Panc1 (cell line): ENCODE measurements around the gene ALDH1A3. TPM values are rescaled to one million over a fixed set of nuclear protein-coding genes. Genes with fewer than 3 reads are reported as not detected.

Experiments used
- ATAC-seq: fragments of 200-7000 bp; cut with Tn5 transposase; 2 replicates; pipeline ENCODE4 v1.9.1; 2020; ENCODE audit warnings: mild to moderate bottlenecking, moderate library complexity
- BruUV-seq: library from RNA; stranded (reverse); fragments of 400-500 nt; replicated peaks from 2 replicates; lab custom pipeline; 2021; lab: Mats Ljungman, UMichigan
- CTCF ChIA-PET: fragments of 300-600 bp; sonication (Branson Sonifier 250); formaldehyde crosslinking; loops from one replicate; lab custom pipeline; 2022; ENCODE audit warnings: antibody characterized with exemption; lab: Charles Lee
- POLR2A ChIA-PET: fragments of 300-600 bp; sonication (Branson Sonifier 250); formaldehyde crosslinking; loops from one replicate; lab custom pipeline; 2022; ENCODE audit warnings: antibody characterized with exemption; lab: Charles Lee
- DNase-seq: peaks from one replicate; pipeline ENCODE4 v3.0.0-alpha.2; 2010; ENCODE audit warnings: low read depth, low spot score
- H3K27ac ChIP-seq: 2 replicates; pipeline ENCODE4 v1.5.1; 2011; ENCODE audit warnings: mild to moderate bottlenecking, low read length, inconsistent platforms
- H3K27me3 ChIP-seq: fragments of 200-500 bp; sonication (Bioruptor generic); 2 replicates; pipeline ENCODE4 v1.6.0; 2014; ENCODE audit warnings: low read length, inconsistent platforms; ENCODE audit not compliant: control insufficient read depth, insufficient read depth
- H3K36me3 ChIP-seq: fragments of 200-500 bp; sonication (Bioruptor generic); 2 replicates; pipeline ENCODE4 v1.5.1; 2014; ENCODE audit warnings: inconsistent platforms, mild to moderate bottlenecking, low read length, moderate library complexity; ENCODE audit not compliant: control insufficient read depth, insufficient read depth
- H3K4me1 ChIP-seq: 2 replicates; pipeline ENCODE4 v1.5.1; 2011; ENCODE audit warnings: inconsistent platforms, mild to moderate bottlenecking, low read length, moderate library complexity; ENCODE audit not compliant: control insufficient read depth, insufficient read depth
- H3K4me3 ChIP-seq, 2 experiments: 2 replicates each; pipeline ENCODE4 v1.5.1; 2011 to 2012; ENCODE audit warnings: low read depth in 2 of 2, low read length in 2 of 2, mild to moderate bottlenecking in 2 of 2, inconsistent platforms in 1 of 2, moderate library complexity in 1 of 2
- H3K9me3 ChIP-seq: fragments of 200-500 bp; sonication (Bioruptor generic); 2 replicates; pipeline ENCODE4 v1.5.1; 2014; ENCODE audit warnings: low read depth, mild to moderate bottlenecking, inconsistent platforms, low read length, moderate library complexity; ENCODE audit not compliant: control insufficient read depth, insufficient read depth
- CTCF ChIP-seq: fragments of 450-650 bp; IDR thresholded peaks from 2 replicates; pipeline ENCODE4 v1.5.1; 2017; ENCODE audit warnings: mild to moderate bottlenecking
- POLR2AphosphoS5 ChIP-seq: IDR thresholded peaks from 2 replicates; pipeline ENCODE4 v1.6.1; 2012; ENCODE audit warnings: mild to moderate bottlenecking, low read depth, low read length, moderate library complexity
- REST ChIP-seq, 2 experiments: IDR thresholded peaks; 2 replicates each; pipeline ENCODE4 v1.6.1; 2011 to 2012; ENCODE audit warnings: low read depth in 2 of 2, control low read depth in 1 of 2, low read length in 1 of 2, mild to moderate bottlenecking in 1 of 2, moderate library complexity in 1 of 2; ENCODE audit not compliant: insufficient read depth in 1 of 2
- SIN3A ChIP-seq: IDR thresholded peaks from 2 replicates; pipeline ENCODE4 v1.6.1; 2012; ENCODE audit warnings: low read depth, mild to moderate bottlenecking, low read length, moderate library complexity, borderline replicate concordance; ENCODE audit not compliant: insufficient read depth
- TCF7L2 ChIP-seq: IDR thresholded peaks from 2 replicates; pipeline ENCODE4 v1.6.1; 2011; ENCODE audit warnings: mild to moderate bottlenecking, low read depth, low read length, inconsistent platforms
- in situ Hi-C: cut with HindIII; loops from 2 replicates; pipeline ENCODE4 v1.10.0; 2016; ENCODE audit warnings: low sequenced_read_pairs, low pct_unique_long_range_greater_than_20kb
- intact Hi-C: fragments of 100-400 bp; cut with micrococcal nuclease; formaldehyde crosslinking; loops from one replicate; pipeline ENCODE4 v1.10.0; 2022; ENCODE audit not compliant: unreplicated experiment
- total RNA-seq: library from RNA; stranded (reverse); gene quantifications from one replicate; pipeline ENCODE4 v1.2.1, GENCODE V29; 2021; ENCODE audit not compliant: unreplicated experiment

ALDH1A3 gene
- total RNA-seq, 1 experiment from 2014 or later: 143 TPM

GRCh38 chr15:100944986-100945385 is 65.4 kb downstream of the ALDH1A3 start:
- in situ Hi-C loops: no loop called here
- no peaks in the 10 kb centered on the region for H3K36me3 ChIP-seq
- peaks cover 53% of the 10 kb centered on the region for H3K4me1 ChIP-seq
- ChIA-PET CTCF (interaction anchor here (0.6 to 3.0 kb wide), 3 partner anchors 11 to 63 kb away, joined by 3 to 15 read pairs (median 3); no protein-coding TSS in a partner anchor), POLR2A (no interaction called here)
- H3K4me3 ChIP-seq: no peak overlapping the region
- TF ChIP-seq CTCF: no peak
- TF ChIP-seq POLR2AphosphoS5: no peak
- no peak for TF ChIP-seq SIN3A
- TF ChIP-seq REST (IDR thresholded peaks at IDR 0.05; ENCODE audit: insufficient read depth in 1 of 2, low read depth in 2 of 2, low read length in 1 of 2): no peak
- TF ChIP-seq TCF7L2: no peak
- no TSS peak for BruUV-seq
- no peaks in the 10 kb centered on the region for H3K27me3 ChIP-seq
- DNase-seq (no peak), ATAC-seq (no peak)
- no peaks in the 10 kb centered on the region for H3K9me3 ChIP-seq
- intact Hi-C loops: no loop called here
- H3K27ac ChIP-seq: peak overlapping the region; percentile 86

DNA sequence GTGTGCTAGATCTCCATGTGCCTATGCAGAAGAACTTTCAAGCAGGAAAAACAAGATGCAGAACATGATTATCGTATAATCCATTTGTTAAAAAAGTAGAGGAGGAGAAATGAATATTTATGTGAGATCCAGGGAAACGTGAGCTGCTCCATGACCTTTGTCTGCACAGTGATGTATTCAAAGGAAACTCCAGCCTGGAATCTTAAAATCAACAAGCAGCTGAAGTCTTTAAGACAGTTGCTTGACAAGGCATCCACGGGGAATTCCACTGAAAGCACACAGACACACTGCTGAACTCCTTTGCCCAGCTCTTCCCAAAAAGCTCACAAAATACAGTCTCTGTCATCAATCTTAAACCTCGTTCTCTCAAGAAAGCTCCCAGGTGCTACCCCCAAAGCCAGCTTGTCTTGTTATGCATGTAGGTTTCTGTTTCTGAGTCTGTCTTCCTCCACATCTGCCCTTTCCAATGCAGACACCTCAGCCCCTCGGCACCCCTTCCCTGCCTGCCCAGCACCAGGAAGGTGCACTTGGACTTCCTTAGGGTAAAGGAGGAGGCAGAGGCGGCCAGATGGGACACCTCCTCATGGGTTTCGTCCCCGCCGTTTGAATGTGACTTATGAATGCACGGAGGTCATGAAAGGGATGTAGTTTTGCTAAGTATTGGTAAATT is 68.3 kb downstream of the ALDH1A3 start:
- Histone ChIP-seq H3K27me3 (no peaks in the 10 kb centered on the region), H3K27ac (peak overlapping the region; percentile 74), H3K36me3 (no peaks in the 10 kb centered on the region), H3K4me3 (no peak overlapping the region), H3K4me1 (peaks cover 34% of the 10 kb centered on the region), H3K9me3 (no peaks in the 10 kb centered on the region)
- DNase-seq: no peak
- TF ChIP-seq POLR2AphosphoS5: no peak
- TF ChIP-seq REST (IDR thresholded peaks at IDR 0.05; ENCODE audit: insufficient read depth in 1 of 2, low read depth in 2 of 2, low read length in 1 of 2): no peak
- no peak for TF ChIP-seq SIN3A
- TF ChIP-seq CTCF: no peak
- no peak for TF ChIP-seq TCF7L2
- in situ Hi-C loops (no loop called here), intact Hi-C loops (no loop called here)
- 0 out of 2 replicates have a peak, but pooled peaks have one; percentile 40 for ATAC-seq
- CTCF ChIA-PET: no interaction called here
- BruUV-seq: no TSS peak
- POLR2A ChIA-PET: no interaction called here
